GM23248 (cell line): ENCODE data around the gene TEAD2.

Experiments
- EZH2 ChIP-seq: fragments of 200-600 bp; sonication (generic); IDR thresholded peaks from 2 replicates; pipeline ENCODE4 v1.6.1; 2018; ENCODE audit warnings: antibody characterized with exemption, mild to moderate bottlenecking; ENCODE audit not compliant: insufficient read depth, poor library complexity, severe bottlenecking
- EZH2phosphoT487 ChIP-seq: fragments of 200-600 bp; sonication (generic); IDR thresholded peaks from 2 replicates; pipeline ENCODE4 v1.6.1; 2018; ENCODE audit warnings: antibody characterized with exemption, moderate library complexity, mild to moderate bottlenecking, low read depth; ENCODE audit not compliant: insufficient read depth

DNA sequence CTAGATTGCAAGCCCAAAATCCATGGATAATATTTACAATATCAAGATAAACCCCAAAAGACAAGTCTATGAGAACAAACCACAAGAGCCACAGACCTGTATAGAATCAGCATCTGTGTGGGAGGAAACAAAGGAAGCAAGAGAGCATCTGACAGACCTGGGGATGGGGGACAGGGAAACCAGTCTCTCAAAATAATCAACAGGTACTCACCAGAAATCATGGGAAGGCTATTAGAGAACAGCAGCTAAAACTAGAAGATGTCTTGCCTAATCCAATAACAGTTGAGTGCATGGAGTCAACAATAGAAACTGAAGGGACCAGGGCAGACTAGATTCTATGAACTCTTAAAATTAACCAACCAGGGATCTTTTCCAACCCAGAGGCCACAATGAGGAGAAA, 45.9 kb downstream of the TEAD2 start:
- TF ChIP-seq EZH2: no peak
- TF ChIP-seq EZH2phosphoT487: no peak
